ENCODE measurements around the gene HS6ST1.

Gene HS6ST1

DNA sequence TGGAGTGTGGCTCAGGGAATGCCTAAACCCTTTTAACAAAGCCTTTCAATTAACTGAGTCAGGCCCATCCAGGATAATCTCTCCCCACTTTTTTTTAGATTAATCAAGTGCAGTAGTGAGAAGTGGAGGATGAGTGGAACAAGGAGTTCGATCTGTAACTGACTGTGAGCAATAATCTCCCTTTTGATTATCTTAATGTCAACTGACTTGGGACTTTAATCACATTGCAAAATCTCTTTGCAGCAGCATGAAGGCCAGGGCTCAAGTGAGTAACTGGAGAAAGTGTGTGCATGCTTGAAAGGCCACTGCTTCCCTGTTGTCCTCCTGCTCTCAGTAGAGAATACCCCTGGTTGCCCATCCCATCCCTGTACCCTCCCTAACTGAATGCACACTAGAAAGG is 32.1 kb upstream of the HS6ST1 start:
- DNase-seq (ENCODE audit: low read depth, low spot score) = no peak
- no peak overlapping the region for H3K27ac ChIP-seq

DNA sequence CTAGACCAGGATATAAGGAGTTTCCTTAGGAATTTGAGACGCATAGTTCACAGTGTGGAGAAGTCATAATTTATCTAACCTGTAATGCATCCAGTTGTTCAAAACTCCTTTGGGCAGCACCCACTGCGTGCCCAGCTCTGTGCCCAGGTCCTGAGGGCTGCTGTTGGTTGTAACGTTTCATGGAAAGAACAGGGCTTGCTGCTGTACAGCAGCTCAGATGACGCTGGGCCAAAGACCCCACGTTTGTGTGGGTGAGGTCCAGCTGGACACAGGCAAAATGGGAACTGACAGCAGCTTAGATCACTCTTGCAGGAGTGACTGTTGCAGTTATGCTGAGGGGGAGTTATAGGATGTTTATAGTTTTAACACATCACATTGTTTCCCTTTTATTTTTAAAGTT is 30.0 kb upstream of the HS6ST1 start:
- no peak overlapping the region for H3K27ac ChIP-seq
- DNase-seq (ENCODE audit: low read depth, low spot score) = no peak

DNA sequence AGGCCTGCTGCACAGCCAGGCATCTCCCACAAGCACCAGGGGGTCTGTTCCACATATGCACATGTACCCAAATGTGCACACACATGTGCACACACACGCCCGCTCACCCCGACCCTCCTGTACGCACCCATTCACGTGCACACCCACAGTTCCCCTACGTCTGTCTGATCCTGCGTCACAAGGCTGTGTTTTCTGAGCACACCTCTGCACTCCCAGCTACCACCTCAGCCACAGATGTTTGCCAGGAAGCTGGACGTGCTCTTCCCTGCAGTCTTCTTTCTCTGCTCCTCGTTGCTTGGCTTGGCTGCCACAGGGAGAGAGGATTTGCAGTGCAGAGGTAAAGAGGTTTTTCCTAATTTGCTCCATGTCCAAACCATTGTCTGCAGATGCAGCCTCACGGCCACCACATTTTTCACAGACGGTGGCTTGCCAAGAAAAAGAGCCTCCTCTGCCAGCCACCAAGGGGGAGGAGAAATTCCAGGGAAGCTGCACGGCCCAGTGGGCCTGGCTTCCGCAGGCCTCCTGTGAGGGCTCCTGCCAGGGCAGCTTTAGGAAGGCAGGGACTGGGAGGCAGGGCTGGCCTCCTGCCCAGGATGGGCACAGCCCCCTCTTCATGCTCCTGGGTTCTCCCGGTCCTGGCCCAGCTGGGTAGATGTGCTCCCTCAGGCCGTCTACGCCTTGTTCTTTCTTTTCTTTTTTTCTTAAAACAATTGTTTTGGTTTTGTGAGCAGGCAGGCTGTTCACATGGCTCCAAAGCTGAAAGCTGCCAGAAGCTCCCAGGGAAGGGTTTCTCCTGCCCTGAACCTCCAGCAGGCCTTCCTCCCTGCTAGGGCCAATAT is 29.3 kb upstream of the HS6ST1 start:
- H3K27ac ChIP-seq = no peak overlapping the region
- DNase-seq (ENCODE audit: low read depth, low spot score) = no peak

DNA sequence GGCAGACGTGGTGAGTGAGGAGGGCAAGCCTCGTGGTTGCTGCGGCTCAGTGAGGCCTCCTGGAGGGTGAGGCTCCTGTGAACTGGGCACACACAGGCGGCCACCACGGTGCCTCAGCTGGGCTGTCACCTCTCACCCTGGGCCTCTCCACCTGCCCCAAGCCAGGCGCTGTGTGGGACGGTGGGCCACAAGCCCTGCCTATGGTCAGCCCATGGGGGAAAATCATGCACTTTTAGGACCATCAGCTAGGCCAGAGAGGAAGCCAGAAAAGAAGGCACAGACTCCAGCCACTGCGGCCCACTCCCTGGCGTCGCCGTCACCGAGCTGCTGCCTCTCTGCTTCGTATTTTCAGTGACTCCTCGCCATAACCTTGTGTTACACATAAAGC is 28.5 kb upstream of the HS6ST1 start:
- no peak for DNase-seq (ENCODE audit: low read depth, low spot score)
- H3K27ac ChIP-seq = no peak overlapping the region

DNA sequence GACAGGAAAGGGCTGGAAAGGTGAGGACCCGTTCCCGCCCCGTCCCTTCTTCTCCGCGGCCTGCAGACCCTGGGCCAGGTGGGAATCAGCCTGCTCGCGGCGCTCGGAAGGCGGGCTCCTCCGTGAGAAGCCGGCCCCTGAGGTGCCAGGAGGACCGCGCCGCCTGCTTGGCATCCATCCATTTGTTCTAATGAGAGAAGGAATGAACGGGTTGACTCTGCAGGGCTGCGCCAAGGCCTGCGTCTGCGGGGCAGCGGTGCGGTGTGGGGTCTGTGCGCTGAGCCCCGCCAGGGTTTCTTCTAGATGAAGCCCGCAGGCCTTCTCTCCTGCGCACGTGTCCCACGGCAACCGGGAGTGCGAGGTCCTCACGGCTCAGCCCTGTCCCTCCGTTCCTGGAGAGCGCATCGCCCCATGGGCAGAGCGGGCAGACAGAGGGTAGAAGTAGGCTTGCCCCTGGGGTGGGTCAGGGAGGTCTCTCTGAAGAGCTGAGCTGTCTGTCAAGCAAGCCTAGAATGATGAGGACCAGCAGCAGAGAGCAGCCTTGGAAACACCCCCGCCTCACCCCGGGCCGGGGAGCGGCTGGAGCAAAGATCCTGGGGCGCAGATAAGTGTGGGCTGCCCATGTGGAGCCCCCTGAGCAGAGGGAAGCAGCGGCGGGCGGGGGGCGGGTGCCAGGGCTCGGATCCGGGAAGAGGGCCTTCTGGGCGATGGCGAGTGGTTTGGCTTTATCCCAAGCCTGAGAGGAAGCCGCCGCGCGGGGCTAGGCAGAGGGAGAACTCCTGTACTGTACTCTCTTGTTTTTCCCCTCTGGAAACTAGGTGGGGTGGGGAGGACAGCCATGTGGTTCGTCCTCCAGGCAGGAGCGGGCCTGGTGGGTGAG is 27.9 kb upstream of the HS6ST1 start:
- DNase-seq (ENCODE audit: low read depth, low spot score) = no peak
- H3K27ac ChIP-seq = no peak overlapping the region

DNA sequence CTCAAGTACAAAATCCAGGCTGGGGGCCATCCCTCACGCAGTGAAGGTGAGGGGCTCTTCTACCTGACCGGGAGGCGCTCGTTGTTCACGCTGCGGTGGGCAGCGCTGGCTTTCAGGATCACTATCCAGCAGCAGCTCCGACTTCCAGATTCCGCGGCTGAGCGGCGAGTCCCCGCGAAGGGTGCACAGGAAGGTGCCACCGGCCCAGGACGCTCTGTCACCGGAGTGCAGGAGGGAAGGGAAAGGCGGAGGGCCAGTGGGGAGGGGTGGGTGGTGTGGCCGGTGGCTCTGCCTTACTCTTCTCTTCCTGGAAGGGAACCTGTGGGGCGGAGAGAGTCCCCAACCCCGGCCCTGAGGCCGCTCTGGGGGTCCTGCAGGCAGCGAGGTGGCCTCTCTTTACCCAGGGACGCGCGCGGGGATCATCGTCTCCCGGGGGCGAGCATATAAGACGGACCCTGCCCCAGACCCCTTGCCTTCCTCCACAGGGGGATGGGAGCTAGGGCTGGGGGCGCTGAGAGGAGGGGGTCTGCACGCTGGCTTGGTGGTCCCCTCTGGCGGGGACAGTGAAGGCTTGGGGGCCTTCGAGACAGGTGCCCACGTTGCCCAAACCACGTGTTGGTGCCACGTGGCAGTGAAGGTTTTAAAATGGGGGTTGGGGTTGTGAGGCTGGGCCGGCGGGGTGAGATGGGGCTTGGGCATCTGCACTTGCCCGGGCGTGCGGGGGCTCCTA is 26.9 kb upstream of the HS6ST1 start:
- DNase-seq (ENCODE audit: low read depth, low spot score) = no peak
- H3K27ac ChIP-seq = no peak overlapping the region

DNA sequence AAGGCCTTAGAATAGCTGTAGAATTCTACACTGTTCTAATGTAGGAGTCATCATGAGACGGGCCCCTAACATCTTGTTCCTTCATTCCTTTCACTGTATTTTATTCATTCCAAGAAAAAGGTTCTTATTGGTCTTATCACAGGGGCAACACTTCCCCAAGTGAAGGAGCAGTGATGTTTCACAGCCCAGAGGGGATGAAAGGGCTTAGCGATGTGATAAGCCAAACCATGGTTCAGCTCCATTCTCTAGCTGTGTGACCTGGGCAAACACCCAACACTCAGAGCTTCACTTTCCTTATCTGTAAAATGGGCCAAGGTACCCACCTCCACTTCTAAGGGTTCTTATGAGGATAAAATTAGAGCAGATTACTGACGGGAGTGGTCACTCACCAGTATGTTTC is 25.4 kb upstream of the HS6ST1 start:
- H3K27ac ChIP-seq = no peak overlapping the region

DNA sequence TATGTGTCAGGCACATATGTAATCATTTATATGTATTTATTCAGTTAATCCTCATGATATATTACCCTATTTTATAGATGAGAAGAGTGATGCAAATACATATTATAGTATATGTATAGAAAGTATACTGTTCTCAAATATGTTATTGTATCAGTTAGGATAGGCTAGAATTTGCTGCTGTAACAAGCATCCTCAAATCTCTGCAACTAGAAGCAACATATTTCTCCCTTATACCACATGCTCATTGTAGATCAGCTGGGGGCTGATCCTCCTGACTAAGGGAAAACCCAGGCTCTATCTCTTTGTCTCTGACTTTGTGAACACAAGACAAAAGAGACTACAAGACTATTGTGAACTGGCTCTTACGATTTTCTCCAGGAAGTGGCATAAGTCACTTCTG is 24.8 kb upstream of the HS6ST1 start:
- DNase-seq (ENCODE audit: low read depth, low spot score) = no peak
- no peak overlapping the region for H3K27ac ChIP-seq

More for the DNA sequence above, 25.4 kb upstream of the HS6ST1 start:
- DNase-seq (ENCODE audit: low read depth, low spot score) = no peak

DNA sequence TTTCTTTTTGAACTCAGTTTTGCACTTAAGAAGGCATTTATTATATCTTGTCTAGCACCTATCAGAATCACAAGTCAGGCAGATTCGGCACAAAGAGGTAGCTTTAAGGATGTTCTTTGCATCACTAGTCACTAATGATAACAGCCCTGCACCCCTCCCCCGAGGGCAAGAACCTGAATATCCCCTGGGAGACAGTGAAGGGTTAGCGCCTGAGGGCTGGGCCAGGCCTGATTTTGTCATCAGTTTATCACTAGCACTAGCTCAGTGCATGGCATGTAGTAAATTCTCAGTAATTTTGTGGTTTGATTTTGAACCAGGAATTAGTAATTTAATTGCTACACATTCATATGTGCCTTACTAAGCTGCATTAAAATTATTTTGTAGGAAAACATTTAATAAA is 23.9 kb upstream of the HS6ST1 start:
- no peak for DNase-seq (ENCODE audit: low read depth, low spot score)
- H3K27ac ChIP-seq = no peak overlapping the region

DNA sequence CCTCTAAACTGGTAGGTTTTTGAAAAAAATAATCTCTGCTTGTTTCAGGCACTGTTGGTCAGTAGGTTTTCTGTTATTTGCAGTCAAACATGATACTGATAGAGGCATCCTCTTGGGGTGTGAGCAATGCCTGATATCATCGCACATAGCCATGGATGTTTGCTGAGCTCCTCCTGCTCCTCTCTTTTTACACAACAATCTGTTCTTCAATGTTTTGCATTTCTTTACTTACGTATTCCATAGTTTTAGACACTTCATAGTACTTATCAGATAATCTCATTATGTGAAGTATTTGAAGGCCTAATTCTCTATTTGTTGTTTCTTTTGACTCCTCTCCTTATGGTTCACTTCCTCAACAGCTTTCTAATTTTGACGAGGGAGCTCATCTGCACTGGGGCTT is 23.0 kb upstream of the HS6ST1 start:
- no peak overlapping the region for H3K27ac ChIP-seq
- no peak for DNase-seq (ENCODE audit: low read depth, low spot score)

DNA sequence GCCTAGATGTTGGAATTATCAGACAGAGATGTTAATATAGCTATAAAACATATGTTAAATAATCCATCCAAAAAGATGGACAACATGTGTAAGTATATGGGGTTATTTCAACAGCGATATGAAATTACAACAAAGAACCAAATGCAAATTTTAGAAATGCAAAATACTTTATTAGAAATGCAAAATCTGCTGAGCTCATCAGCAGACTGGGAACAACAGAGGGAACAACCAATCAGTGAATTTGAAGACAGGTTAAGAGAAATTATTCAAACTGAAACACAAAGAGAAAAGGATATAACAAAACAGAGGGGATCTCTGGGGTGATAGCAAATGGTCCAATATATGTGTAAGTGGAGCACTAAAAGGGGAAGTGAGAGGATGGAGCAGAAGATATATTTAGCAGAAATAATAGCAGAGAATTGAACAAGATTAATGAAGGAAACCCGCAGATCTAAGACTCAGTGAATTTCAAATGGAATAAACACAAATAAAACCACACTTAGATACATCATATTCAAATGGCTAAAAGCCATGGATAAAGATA is 13.5 kb upstream of the HS6ST1 start:
- no peak for DNase-seq (ENCODE audit: low read depth, low spot score)
- H3K27ac ChIP-seq = no peak overlapping the region

DNA sequence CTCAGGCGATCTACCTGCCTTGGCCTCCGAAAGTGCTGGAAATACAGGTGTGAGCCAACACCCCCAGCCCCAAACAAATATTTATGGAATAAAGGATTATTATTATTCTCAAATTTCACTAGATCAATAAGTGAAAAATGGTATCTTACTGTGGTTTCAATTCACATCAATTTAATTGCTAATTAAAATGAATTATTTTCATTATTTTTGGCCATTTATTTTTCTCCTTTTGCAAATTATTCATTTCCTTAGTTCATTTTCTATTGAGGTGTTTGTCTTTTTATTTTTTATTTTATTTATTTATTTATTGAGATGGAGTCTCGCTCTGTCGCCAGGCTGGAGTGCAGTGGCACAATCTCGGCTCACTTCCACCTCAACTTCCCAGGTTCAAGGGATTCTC is 11.9 kb upstream of the HS6ST1 start:
- DNase-seq (ENCODE audit: low read depth, low spot score) = no peak

DNA sequence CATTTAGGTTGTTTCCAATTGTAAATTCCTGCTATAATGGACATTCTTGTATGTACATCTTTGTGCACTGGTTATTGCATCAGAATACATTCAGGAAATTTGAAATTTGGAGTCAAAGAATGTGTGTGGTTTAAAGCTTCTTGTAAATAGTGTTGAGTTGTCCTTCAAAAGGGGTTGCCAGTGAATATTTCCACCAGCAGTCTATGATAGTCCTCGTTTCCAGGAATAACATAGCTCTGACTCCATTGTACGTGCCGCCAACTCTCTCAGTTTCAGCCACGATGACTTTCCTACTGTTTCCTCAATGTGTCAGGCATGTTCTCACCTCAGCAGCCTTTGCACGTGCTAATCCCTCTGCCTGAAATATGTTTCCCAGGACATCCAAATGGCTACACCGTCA is 10.9 kb upstream of the HS6ST1 start:
- H3K27ac ChIP-seq = no peak overlapping the region
- no peak for DNase-seq (ENCODE audit: low read depth, low spot score)

More for the DNA sequence above, 11.9 kb upstream of the HS6ST1 start:
- H3K27ac ChIP-seq = no peak overlapping the region

DNA sequence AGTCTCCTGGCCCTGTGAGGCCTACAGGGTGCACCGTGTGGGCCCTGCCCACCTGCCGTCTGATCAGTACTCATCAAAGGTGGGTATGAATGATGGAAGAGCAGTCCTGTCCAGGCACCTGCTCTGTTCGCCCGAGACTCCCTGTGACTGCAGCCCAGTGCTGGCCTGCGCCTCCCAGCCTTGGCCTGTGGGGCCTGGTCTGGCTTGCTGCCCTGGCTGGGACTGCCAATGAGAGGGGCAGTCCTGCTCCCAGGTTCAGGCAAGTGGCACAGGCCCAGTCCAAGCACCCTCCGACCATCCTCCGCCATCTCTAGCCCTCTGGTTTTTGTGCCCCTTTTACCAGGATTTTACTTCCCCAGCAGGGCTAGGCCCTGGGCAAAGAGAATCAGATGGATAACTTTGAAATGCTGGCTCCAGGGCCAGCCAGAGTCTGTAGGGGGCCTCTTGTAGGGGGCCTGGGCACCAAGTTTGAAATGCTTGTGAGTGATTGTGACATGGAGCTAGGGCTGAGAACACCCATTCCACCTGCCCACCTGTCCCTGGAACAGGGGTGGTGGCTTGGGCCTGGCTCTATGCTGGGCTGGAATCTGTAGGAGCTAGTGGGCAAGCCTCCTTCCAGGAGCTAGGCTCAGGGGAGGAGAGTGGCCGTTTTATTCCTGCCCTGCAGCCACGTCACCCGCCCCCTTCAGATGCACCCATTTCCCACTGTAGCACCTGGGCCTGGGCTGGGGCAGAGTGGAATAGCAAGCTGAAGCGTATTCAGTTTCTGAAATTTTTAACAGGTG is 8.7 kb upstream of the HS6ST1 start:
- no peak for DNase-seq (ENCODE audit: low read depth, low spot score)
- no peak overlapping the region for H3K27ac ChIP-seq

DNA sequence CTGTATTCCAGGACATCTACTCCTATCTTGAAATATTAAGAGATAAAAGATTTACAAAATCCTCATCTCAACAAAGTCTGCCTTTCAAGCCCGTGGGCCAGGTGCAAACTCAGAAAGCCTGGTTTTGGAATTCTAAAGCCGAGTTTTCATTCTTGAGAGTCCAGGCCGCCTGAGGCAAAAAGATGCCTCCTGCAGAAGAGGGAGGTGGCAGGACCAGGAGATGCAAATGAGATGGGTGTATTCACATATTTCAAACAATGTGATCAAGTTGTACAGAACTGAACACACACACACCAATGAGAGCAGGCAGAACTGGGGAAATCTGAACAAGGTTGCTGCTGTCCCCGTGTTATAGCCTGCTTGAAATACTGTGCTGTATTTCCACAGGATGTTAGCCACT is 7.7 kb upstream of the HS6ST1 start:
- no peak for DNase-seq (ENCODE audit: low read depth, low spot score)
- H3K27ac ChIP-seq = no peak overlapping the region

DNA sequence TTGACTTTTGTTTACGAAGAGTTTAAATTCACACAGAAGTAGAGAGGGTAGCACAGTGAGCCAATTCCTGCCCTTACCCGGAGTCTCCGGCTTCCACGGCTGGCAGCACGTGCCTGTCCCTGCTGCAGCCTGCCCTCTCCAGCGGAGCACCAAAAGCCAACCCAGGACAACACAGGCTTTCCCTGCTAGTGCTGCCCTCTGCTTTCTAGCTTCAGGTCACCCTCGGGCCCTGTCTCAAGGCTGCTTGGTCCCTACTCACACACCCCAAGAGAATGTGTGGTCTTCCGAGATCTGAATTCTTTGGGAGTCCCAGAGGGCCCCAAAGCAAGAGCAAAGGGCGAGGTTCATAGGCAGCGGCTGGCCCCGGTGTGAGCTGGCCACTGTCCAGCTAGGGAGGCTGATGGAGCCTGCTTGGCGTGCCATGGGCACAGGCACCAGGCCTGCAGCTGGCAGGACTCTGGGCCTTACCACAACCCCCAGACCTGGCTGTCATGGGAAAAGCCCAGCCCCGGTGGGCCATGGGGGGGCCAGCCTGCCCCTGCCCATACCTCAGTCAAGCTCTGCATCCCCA is 7.0 kb upstream of the HS6ST1 start:
- no peak for DNase-seq (ENCODE audit: low read depth, low spot score)
- H3K27ac ChIP-seq = no peak overlapping the region

DNA sequence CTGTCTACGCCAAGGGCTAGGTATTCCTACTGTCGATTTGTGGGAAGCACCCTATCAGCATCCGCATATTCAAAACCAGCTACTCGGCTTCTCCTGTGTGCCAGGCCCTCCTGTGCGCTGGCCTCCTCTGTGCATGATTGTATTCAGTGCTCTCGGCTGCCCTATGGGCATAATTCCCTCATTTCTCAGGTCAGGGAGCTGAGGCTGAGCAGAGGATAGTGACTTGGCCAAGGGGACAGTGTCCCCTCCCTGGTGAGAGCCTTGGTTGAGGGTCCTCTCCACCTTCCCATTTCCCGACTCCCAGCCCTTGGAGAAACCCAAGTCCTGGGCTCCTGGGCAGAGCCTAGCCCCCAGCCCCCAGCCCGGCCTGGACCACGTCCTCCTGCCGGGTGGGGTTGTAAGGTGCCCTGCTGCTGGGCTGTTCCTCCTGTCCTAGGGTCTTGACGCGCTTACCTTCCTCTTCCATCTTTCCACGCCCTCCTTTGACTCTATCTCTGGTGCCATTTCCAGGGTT is 6.3 kb upstream of the HS6ST1 start:
- H3K27ac ChIP-seq = no peak overlapping the region
- no peak for DNase-seq (ENCODE audit: low read depth, low spot score)

DNA sequence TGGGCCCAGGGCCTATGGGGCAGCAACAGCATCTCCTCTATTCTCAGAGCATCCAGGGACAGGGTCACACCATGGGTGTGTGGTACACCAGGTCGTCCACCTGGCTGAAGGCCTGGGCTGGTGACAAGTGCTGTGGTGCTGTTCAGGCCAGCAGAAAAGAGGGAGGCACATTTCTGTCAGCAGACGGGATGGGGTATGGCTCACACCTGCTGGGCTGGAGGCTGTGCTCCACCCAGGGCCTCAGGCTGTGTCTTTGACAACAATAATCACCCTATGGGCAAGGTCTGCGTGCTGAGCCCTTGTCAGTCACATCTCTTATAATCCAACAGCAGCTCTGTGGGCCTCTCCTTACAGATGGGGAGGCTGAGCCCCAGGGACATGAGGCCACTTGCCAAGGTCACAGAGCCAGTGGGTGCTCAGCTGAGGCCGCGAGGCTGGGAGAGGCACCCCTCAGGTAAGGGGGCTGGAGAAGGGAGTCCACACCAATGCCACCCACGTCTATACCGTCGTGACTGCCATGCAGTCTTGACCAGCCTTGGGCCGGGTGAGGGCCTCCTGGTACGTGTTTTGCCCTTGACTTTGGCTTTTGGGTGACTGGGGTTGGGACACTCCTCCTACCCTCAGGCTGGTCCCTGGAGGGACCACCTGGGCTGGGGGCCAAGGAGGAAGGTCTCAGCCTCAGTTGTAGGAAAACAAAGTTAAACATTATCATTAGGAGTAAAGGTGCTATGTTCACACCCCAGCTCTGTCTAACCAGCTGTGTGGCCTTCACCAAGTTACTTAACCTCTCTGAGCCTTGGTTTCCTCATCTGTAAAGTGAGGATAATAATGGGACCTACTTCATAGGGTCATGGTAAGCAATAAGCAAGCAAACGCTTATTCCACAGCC is 5.6 kb upstream of the HS6ST1 start:
- DNase-seq (ENCODE audit: low read depth, low spot score) = no peak
- H3K27ac ChIP-seq = no peak overlapping the region

Measured in epithelial cell of prostate (primary cell).